Gastrocnemius medialis (tissue), 4 donors: Measurements from ENCODE around the gene MAB21L1. TPM values are rescaled to one million over a fixed set of nuclear protein-coding genes. Genes with fewer than 3 reads are reported as not detected.

Experiments used
- ATAC-seq, 2 donors: fragments of 150-250 bp; one replicate each; pipeline ENCODE4 v1.9.1; 2016
- DNase-seq, 2 donors: peaks; one replicate each; pipeline ENCODE4 v3.0.0-alpha.2; 2019
- H3K27ac ChIP-seq, 4 donors: fragments of 200-600 bp; sonication (generic); 1 replicate in 1 of 4; 2 replicates in 3 of 4; pipeline ENCODE4 v1.5.1; 2016 to 2018; ENCODE audit warnings: mild to moderate bottlenecking in 2 of 4, moderate library complexity in 1 of 4
- H3K27me3 ChIP-seq, 3 donors: fragments of 200-600 bp; sonication (generic) in 2 of 3; 1 replicate in 1 of 3; 2 replicates in 2 of 3; pipeline versions ENCODE4 v1.5.1 to v1.6.0; 2016 to 2019; ENCODE audit warnings: mild to moderate bottlenecking in 1 of 3, moderate library complexity in 1 of 3
- H3K36me3 ChIP-seq, 2 donors: fragments of 200-600 bp; sonication (generic) in 1 of 2; one replicate each; pipeline ENCODE4 v1.5.1; 2017 to 2018
- H3K4me1 ChIP-seq, 2 donors: fragments of 200-600 bp; sonication (generic) in 1 of 2; one replicate each; pipeline ENCODE4 v1.5.1; 2016 to 2017; ENCODE audit warnings: mild to moderate bottlenecking in 2 of 2
- H3K4me3 ChIP-seq, 4 donors: fragments of 200-600 bp; sonication (generic) in 3 of 4; 1 replicate in 1 of 4; 2 replicates in 3 of 4; pipeline ENCODE4 v1.5.1; 2016 to 2019; ENCODE audit warnings: mild to moderate bottlenecking in 2 of 4
- H3K9me3 ChIP-seq, 3 donors: fragments of 200-600 bp; sonication (generic) in 2 of 3; 1 replicate in 1 of 3; 2 replicates in 2 of 3; pipeline ENCODE4 v1.5.1; 2016 to 2019
- CTCF ChIP-seq, 5 experiments: fragments of 450-650 bp in 3 of 5; fragments of 200-600 bp in 2 of 5; sonication (generic) in 2 of 5; IDR thresholded peaks in 4 of 5; conservative IDR thresholded peaks in 1 of 5; 1 replicate in 4 of 5; 2 replicates in 1 of 5; pipeline ENCODE4 v1.5.1; 2016 to 2019; ENCODE audit warnings: antibody characterized with exemption in 5 of 5, mild to moderate bottlenecking in 3 of 5, moderate library complexity in 3 of 5
- POLR2A ChIP-seq, 2 donors: fragments of 450-650 bp; IDR thresholded peaks; one replicate each; pipeline ENCODE4 v1.6.1; 2017; ENCODE audit warnings: antibody characterized with exemption in 2 of 2, mild to moderate bottlenecking in 2 of 2, moderate library complexity in 2 of 2
- in situ Hi-C, 4 donors: fragments of 200-750 bp; cut with MboI; loops; one replicate each; pipeline versions ENCODE4 v1.15.0 to v1.8.0; 2017; ENCODE audit warnings: low sequenced_read_pairs in 4 of 4
- intact Hi-C: fragments of 100-400 bp; cut with DNase I; formaldehyde crosslinking; loops from one replicate; pipeline ENCODE4 v1.15.1; 2023; ENCODE audit warnings: low total_unique reads
- total RNA-seq, 4 donors: library from RNA; depleted of rRNA; stranded (reverse); fragments of >200 nt; gene quantifications; one replicate each; pipeline versions ENCODE4 v1.1.0 to v1.2.3, GENCODE V29; 2016

The MAB21L1 gene
- total RNA-seq, 4 donors from 2014 or later = 3.2 to 4.2 (median 3.5) TPM

GRCh38 chr13:35448465-35448864 is 28.0 kb downstream of the MAB21L1 start:
- ATAC-seq (no peak), DNase-seq (no peak)
- Histone ChIP-seq H3K9me3 (no peaks in the 10 kb centered on the region), H3K27ac (no peak overlapping the region), H3K4me1 (no peaks in the 10 kb centered on the region), H3K27me3 (no peaks in the 10 kb centered on the region), H3K4me3 (no peak overlapping the region), H3K36me3 (no peaks in the 10 kb centered on the region)
- in situ Hi-C loops = no loop called here
- TF ChIP-seq CTCF (IDR thresholded peaks at IDR 0.05 in 4 of 5, conservative IDR thresholded peaks at IDR 0.05 in 1 of 5) (no peak), POLR2A (IDR thresholded peaks at IDR 0.05) (no peak)
- intact Hi-C loops = no loop called here
